ENCODE results near the gene ADAM15. TPM values are rescaled to one million over a fixed set of nuclear protein-coding genes. Genes with fewer than 3 reads are reported as not detected.

The ADAM15 gene
- polyA plus RNA-seq, 3 donors: 44.5 to 202 (median 74.3) TPM

DNA sequence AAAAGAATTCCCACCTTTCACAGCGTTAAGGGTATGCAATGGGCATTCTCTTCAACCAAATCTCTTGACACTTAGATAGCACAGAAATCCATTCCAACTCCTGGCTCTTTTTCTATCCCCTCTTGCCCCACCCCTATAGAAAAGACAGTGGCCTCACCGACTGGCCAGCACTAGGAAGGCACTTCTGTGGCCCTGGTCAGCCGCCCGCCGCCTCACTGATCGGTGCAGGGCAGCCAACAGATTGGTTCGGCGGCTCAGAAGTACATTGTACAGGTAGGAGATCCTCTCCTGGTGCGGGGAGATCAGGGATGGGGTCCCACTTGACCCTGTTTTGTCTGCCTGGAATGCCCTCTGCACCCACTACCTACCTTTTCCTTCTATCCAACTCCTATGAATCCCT lies 26.8 kb upstream of the ADAM15 start:
- Mint-ChIP-seq H3K27me3 (ENCODE audit: low read depth in 3 of 3) (peaks cover 0 to 9% (median 5%) of the 10 kb centered on the region in 3 donors), H3K4me1 (peaks cover 48% of the 10 kb centered on the region), H3K36me3 (peaks cover 8 to 9% of the 10 kb centered on the region in 2 donors), H3K9me3 (peaks cover 0 to 2% (median 0%) of the 10 kb centered on the region in 7 donors), H3K4me3 (no peak overlapping the region), H3K27ac (peak overlapping the region in 1 of 7 donors; percentile 53)
- no peak overlapping the region for H3K9ac ChIP-seq (ENCODE audit: insufficient read depth, low read length, poor library complexity, severe bottlenecking)
- H3K9me3 ChIP-seq (replicated peaks in 1 of 2; ENCODE audit: control insufficient read depth in 1 of 2, insufficient read depth in 1 of 2, low read length in 2 of 2): no peaks in the 10 kb centered on the region
- DNase-seq: no peak
- TF ChIP-seq CTCF (IDR thresholded peaks at IDR 0.05): no peak
- H3K27ac ChIP-seq (ENCODE audit: low read depth in 1 of 2, low read length in 2 of 2): no peak overlapping the region
- H2AFZ ChIP-seq (ENCODE audit: insufficient read depth, low read depth, low read length, poor library complexity, severe bottlenecking): no peak overlapping the region
- H3K4me3 ChIP-seq (replicated peaks in 1 of 3; ENCODE audit: low read depth in 2 of 3, low read length in 3 of 3): no peak overlapping the region
- peaks cover 2% of the 10 kb centered on the region in 2 donors for H3K36me3 ChIP-seq (replicated peaks in 1 of 2; ENCODE audit: control insufficient read depth in 1 of 2, insufficient read depth in 2 of 2, low read length in 2 of 2)
- no peaks in the 10 kb centered on the region for H3K79me2 ChIP-seq (ENCODE audit: insufficient read depth, low read length)
- 94% methylated on average over 4 of the region's 9 CpGs for WGBS (ENCODE audit: insufficient coverage)
- no peak overlapping the region for H3K4me2 ChIP-seq (replicated peaks; ENCODE audit: extremely low read depth, low read length, poor library complexity, severe bottlenecking)
- H3K4me1 ChIP-seq (ENCODE audit: control insufficient read depth in 1 of 2, insufficient read depth in 2 of 2, low read length in 2 of 2): peaks cover 20 to 26% of the 10 kb centered on the region in 2 donors
- intact Hi-C loops (cut with micrococcal nuclease): no loop called here
- no peaks in the 10 kb centered on the region for H3K27me3 ChIP-seq (ENCODE audit: control insufficient read depth in 2 of 2, insufficient read depth in 2 of 2, low read length in 2 of 2)
- H4K20me1 ChIP-seq (ENCODE audit: insufficient read depth, low read length): peaks cover 26% of the 10 kb centered on the region

DNA sequence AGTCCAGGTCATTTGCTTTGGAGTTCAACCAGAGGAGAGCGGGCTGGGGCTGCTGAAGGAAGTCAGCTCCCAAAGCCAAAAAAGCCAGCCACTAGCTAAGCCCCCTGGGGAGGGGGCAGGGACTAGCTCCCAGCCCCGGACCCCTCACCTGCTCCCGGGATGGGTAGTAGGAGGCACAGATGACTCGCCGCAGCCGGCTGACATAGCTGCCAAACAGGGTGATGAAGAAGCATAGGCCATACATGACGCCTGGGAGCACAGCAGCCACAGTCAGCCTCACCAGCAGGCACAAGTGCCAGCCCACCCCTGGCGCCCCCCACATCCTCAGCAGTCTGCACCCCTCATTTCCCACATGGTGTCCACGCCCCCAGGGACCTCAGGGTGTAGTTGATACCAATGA lies 25.0 kb upstream of the ADAM15 start:
- intact Hi-C loops (cut with micrococcal nuclease): no loop called here
- no peak overlapping the region for H3K4me2 ChIP-seq (replicated peaks; ENCODE audit: extremely low read depth, low read length, poor library complexity, severe bottlenecking)
- no peaks in the 10 kb centered on the region for H3K27me3 ChIP-seq (ENCODE audit: control insufficient read depth in 2 of 2, insufficient read depth in 2 of 2, low read length in 2 of 2)
- no peak for TF ChIP-seq CTCF (IDR thresholded peaks at IDR 0.05)
- Mint-ChIP-seq H3K27me3 (ENCODE audit: low read depth in 3 of 3) (peaks cover 0 to 9% (median 5%) of the 10 kb centered on the region in 3 donors), H3K9me3 (no peaks in the 10 kb centered on the region), H3K36me3 (peaks cover 3% of the 10 kb centered on the region in 2 donors), H3K4me3 (no peak overlapping the region), H3K4me1 (peaks cover 40% of the 10 kb centered on the region), H3K27ac (no peak overlapping the region)
- peaks cover 21 to 27% of the 10 kb centered on the region in 2 donors for H3K4me1 ChIP-seq (ENCODE audit: control insufficient read depth in 1 of 2, insufficient read depth in 2 of 2, low read length in 2 of 2)
- no peak overlapping the region for H3K4me3 ChIP-seq (replicated peaks in 1 of 3; ENCODE audit: low read depth in 2 of 3, low read length in 3 of 3)
- no peak overlapping the region for H3K27ac ChIP-seq (ENCODE audit: low read depth in 1 of 2, low read length in 2 of 2)
- H2AFZ ChIP-seq (ENCODE audit: insufficient read depth, low read depth, low read length, poor library complexity, severe bottlenecking): no peak overlapping the region
- no peak for DNase-seq
- no peaks in the 10 kb centered on the region for H3K9me3 ChIP-seq (replicated peaks in 1 of 2; ENCODE audit: control insufficient read depth in 1 of 2, insufficient read depth in 1 of 2, low read length in 2 of 2)
- H3K36me3 ChIP-seq (replicated peaks in 1 of 2; ENCODE audit: control insufficient read depth in 1 of 2, insufficient read depth in 2 of 2, low read length in 2 of 2): no peaks in the 10 kb centered on the region
- WGBS (ENCODE audit: insufficient coverage): 92% methylated on average over 4 of the region's 9 CpGs
- H3K9ac ChIP-seq (ENCODE audit: insufficient read depth, low read length, poor library complexity, severe bottlenecking): no peak overlapping the region
- no peaks in the 10 kb centered on the region for H3K79me2 ChIP-seq (ENCODE audit: insufficient read depth, low read length)
- peaks cover 9% of the 10 kb centered on the region for H4K20me1 ChIP-seq (ENCODE audit: insufficient read depth, low read length)

All from CD14-positive monocyte (primary cell).